Stimulated activated naive B cell treated with anti-CD40 and anti-IgM and Interleukin-4, amounts not matched to agents 10 μg/mL and 1 μg/mL and 100 μg/mL, for 72 hours (primary cell): ENCODE results near the gene OR14I1.

ENCODE experiments used
- ATAC-seq, 2 donors: fragments of 150-1000 bp; cut with Tn5 transposase; replicated peaks; 2 replicates each; pipeline ENCODE4 v1.10.0; 2021; ENCODE audit warnings: moderate library complexity in 1 of 2
- DNase-seq: peaks from one replicate; pipeline ENCODE4 v3.0.0; 2021
- H3K27ac Mint-ChIP-seq: one replicate; pipeline ENCODE4 v1.8.0; 2022; ENCODE audit warnings: mild to moderate bottlenecking, mixed read lengths
- H3K27me3 Mint-ChIP-seq, 2 donors: one replicate each; pipeline ENCODE4 v1.8.0; 2022; ENCODE audit warnings: mixed read lengths in 2 of 2
- H3K36me3 Mint-ChIP-seq, 2 donors: one replicate each; pipeline ENCODE4 v1.8.0; 2022; ENCODE audit warnings: mixed read lengths in 2 of 2, mild to moderate bottlenecking in 1 of 2
- H3K4me1 Mint-ChIP-seq, 2 donors: one replicate each; pipeline ENCODE4 v1.8.0; 2022; ENCODE audit warnings: mixed read lengths in 2 of 2, mild to moderate bottlenecking in 1 of 2
- H3K4me3 Mint-ChIP-seq, 2 donors: one replicate each; pipeline ENCODE4 v1.8.0; 2022; ENCODE audit warnings: mild to moderate bottlenecking in 2 of 2, mixed read lengths in 2 of 2, moderate library complexity in 1 of 2
- H3K9me3 Mint-ChIP-seq, 2 donors: one replicate each; pipeline ENCODE4 v1.8.0; 2022; ENCODE audit warnings: mixed read lengths in 2 of 2, mild to moderate bottlenecking in 1 of 2

OR14I1 gene

DNA sequence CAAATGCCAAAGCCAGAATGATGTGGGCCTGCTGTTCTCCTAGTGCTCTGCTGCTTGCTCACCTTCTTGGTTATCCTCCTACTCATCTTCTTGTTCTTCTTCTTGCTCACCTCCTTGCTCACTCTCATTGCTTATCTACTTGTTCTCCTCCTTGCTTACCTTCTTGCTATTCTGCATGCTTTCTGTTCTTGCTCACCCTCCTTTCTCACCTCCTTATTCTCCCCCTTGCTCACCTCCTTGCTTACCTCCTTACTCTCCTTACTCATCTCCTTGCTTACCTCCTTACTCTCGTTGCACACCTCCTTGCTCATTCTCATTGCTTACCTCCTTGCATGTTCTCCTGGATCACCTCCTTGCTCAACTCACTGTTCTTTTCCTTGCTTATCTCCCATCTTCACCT lies at the start of gene OR14I1:
OR14I1 (minus strand) TSS at position 53 of the 400 bp plus-strand sequence.
- Mint-ChIP-seq H3K9me3 (no peaks in the 10 kb centered on the region), H3K36me3 (no peaks in the 10 kb centered on the region), H3K27ac (no peak within 1 kb of the TSS), H3K4me3 (no peak within 1 kb of the TSS), H3K27me3 (no peaks in the 10 kb centered on the region), H3K4me1 (no peaks in the 10 kb centered on the region)
- no peak for DNase-seq
- ATAC-seq, result no peak

DNA sequence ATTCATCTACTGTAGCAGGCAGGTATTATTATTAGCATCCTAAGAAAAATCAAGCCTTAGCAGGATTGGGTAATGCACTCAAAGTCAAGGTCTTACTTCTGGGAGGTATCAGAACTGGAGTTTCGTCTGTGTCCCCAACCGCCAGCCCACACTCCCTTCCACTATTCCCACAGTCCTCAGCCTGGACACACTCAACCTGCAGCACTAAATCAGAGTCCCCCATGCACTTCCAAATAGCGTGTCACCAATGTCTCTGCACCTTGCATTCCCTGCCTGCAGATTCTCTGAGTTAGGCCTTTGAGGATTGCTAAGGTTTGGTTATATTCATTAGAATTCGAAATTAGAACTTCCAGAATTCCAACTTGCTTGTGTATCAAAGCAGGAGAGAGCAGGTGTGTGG lies 49.1 kb upstream of the OR14I1 start:
- Mint-ChIP-seq H3K4me1 (peaks cover 8 to 10% of the 10 kb centered on the region in 2 donors), H3K36me3 (no peaks in the 10 kb centered on the region), H3K4me3 (no peak overlapping the region), H3K27ac (no peak overlapping the region), H3K27me3 (no peaks in the 10 kb centered on the region), H3K9me3 (no peaks in the 10 kb centered on the region)
- DNase-seq (no peak), ATAC-seq (peak; percentile 21 to 23)

DNA sequence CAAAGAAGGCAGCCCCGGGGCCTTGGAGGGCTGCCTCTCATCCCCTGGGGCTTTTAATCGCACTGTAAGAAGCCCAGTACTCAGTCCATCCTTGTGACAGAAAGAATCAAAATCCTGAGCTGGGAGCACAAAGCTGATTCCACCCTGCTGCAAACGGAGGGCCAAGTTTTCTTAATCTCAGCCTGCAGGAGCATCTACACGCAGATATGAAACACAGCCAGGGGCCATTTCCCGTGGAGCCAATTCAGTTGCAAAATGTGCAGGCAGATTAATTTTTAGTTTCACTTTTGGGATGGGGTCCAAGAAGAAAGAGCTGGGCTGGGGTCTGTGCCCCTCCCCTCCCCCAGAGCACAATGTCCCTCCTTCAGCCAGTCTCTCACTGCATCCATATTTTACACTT lies 48.6 kb upstream of the OR14I1 start:
- Mint-ChIP-seq H3K36me3 (no peaks in the 10 kb centered on the region), H3K27ac (no peak overlapping the region), H3K4me1 (peaks cover 8 to 10% of the 10 kb centered on the region in 2 donors), H3K9me3 (no peaks in the 10 kb centered on the region), H3K27me3 (no peaks in the 10 kb centered on the region), H3K4me3 (no peak overlapping the region)
- ATAC-seq (peak in 1 of 2 donors; percentile 23), DNase-seq (no peak)

DNA sequence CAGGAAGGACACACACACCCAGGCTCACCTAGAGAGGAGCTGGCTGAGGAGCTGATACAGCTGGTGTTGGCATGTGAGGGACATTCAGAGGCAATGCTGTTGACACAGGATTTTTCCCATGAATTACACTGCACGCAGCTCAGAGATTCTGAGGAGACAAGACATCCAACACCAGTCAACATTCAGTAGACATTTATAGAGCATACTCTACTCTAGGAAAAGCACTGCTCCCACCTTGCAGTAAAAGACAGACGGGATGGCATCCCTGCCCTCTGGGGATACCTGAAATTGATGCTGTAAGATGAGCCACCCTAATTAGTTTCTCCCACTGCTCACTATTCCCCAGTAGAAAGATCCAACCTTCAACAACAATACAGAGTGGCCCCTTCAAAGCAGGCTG lies 47.9 kb upstream of the OR14I1 start:
- H3K4me1 Mint-ChIP-seq, result peaks cover 8 to 10% of the 10 kb centered on the region in 2 donors
- DNase-seq (no peak), ATAC-seq (no peak)
- H3K4me3 Mint-ChIP-seq, result no peak overlapping the region
- no peaks in the 10 kb centered on the region for H3K36me3 Mint-ChIP-seq
- H3K27me3 Mint-ChIP-seq, result no peaks in the 10 kb centered on the region
- no peak overlapping the region for H3K27ac Mint-ChIP-seq
- no peaks in the 10 kb centered on the region for H3K9me3 Mint-ChIP-seq

DNA sequence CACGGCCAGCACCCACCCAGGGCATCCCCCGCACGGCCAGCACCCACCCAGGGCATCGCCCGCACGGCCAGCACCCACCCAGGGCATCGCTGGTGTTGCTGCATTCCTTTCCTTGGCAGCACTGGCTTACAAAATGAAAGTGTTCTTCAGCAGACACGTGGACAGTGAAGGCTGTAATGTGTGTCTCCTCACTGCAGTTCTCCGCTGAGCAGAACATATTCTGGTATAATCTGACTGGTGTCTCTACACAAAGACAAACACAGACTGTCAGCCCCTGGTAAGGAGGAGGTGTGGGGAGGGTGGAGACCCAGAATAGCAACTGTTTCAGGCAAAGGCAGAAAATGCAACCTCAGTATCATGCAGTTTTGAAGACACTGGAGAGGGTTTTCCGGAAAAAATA lies 45.6 kb upstream of the OR14I1 start:
- no peak for DNase-seq
- H3K27me3 Mint-ChIP-seq, result peaks cover 0 to 4% of the 10 kb centered on the region in 2 donors
- H3K36me3 Mint-ChIP-seq, result no peaks in the 10 kb centered on the region
- H3K9me3 Mint-ChIP-seq, result no peaks in the 10 kb centered on the region
- H3K4me3 Mint-ChIP-seq, result no peak overlapping the region
- peaks cover 8 to 14% of the 10 kb centered on the region in 2 donors for H3K4me1 Mint-ChIP-seq
- no peak for ATAC-seq
- H3K27ac Mint-ChIP-seq, result no peak overlapping the region

DNA sequence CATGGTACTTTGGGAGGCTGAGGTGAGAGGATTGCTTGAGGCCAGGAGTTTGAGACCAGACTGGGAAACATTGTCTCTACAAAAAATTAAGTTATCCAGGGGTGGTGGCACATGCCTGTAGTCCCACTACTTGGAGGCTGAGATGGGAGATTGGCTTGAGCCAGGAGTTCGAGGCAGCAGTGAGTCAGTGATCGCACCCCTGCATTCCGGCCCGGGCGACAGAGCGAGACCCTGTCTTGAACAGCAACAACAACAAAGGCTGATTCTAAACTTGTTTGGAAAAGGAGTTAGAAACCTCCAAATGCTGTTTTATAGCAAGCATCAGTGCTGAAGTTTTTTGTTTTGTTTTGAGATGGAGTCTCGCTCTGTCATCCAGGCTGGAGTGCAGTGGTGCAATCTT lies 38.3 kb upstream of the OR14I1 start:
- DNase-seq (no peak), ATAC-seq (no peak)
- peak overlapping the region; percentile 22 for H3K27ac Mint-ChIP-seq
- peaks cover 7 to 9% of the 10 kb centered on the region in 2 donors for H3K4me1 Mint-ChIP-seq
- peaks cover 0 to 4% of the 10 kb centered on the region in 2 donors for H3K27me3 Mint-ChIP-seq
- H3K36me3 Mint-ChIP-seq, result peaks cover 0 to 3% of the 10 kb centered on the region in 2 donors
- H3K4me3 Mint-ChIP-seq, result no peak overlapping the region
- peaks cover 2 to 4% of the 10 kb centered on the region in 2 donors for H3K9me3 Mint-ChIP-seq

DNA sequence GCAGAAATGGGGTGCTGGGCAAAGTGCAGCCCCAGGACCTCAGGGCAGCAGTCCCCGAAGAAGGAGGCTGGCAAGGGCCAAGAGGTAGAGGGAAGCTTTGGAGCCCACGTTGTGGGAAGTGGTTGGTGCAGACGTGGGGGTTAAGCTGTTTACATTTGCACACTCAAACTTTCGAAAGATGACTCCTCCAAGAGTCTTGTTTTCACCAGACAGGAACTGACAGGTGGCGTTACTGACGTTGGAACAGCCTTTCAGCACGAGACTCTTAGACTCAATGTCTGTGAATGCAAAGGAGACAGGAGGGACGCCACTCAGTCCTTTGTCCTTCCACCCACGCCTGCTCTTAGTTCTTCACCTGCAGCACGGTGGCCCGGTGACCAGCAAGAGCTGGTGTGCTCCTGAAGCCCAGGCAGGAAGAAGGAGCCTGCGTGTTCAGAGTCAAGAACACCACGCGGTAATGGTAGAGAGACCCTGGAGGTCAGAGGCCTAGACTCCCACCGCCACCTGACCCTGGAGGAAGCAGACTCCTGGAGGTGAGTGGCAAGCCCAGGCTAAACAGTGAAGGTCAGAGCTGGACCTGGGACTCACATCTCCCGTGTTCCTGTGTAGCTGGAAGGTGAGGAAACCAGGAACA lies 37.1 kb upstream of the OR14I1 start:
- no peak overlapping the region for H3K4me3 Mint-ChIP-seq
- ATAC-seq, result no peak
- H3K9me3 Mint-ChIP-seq, result peaks cover 6 to 8% of the 10 kb centered on the region in 2 donors
- H3K36me3 Mint-ChIP-seq, result peaks cover 3 to 4% of the 10 kb centered on the region in 2 donors
- no peaks in the 10 kb centered on the region for H3K27me3 Mint-ChIP-seq
- DNase-seq, result no peak
- peaks cover 7 to 9% of the 10 kb centered on the region in 2 donors for H3K4me1 Mint-ChIP-seq
- H3K27ac Mint-ChIP-seq, result no peak overlapping the region

DNA sequence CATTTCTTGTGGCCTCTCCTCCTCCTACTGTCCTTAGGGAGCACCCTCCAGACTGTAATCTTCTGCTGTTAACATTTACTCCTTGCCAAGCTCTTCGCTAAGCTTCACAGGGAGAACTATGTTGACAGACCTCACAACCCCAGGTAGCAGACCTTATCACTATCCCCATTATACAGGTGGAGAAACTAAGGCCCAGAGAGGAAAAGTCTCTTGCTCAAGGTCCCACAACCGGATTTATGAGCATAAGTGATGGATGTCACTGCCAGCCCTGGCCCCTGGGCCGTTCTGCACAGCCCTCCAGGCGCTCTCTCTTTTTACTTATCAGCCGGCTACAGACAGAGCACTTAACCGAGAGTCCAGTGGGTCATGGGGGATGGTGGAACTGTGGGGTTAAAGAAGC lies 34.9 kb upstream of the OR14I1 start:
- peaks cover 6 to 14% of the 10 kb centered on the region in 2 donors for H3K9me3 Mint-ChIP-seq
- peaks cover 3 to 4% of the 10 kb centered on the region in 2 donors for H3K36me3 Mint-ChIP-seq
- peaks cover 4 to 7% of the 10 kb centered on the region in 2 donors for H3K4me1 Mint-ChIP-seq
- no peaks in the 10 kb centered on the region for H3K27me3 Mint-ChIP-seq
- DNase-seq, result no peak
- H3K4me3 Mint-ChIP-seq, result no peak overlapping the region
- no peak overlapping the region for H3K27ac Mint-ChIP-seq
- ATAC-seq, result no peak

DNA sequence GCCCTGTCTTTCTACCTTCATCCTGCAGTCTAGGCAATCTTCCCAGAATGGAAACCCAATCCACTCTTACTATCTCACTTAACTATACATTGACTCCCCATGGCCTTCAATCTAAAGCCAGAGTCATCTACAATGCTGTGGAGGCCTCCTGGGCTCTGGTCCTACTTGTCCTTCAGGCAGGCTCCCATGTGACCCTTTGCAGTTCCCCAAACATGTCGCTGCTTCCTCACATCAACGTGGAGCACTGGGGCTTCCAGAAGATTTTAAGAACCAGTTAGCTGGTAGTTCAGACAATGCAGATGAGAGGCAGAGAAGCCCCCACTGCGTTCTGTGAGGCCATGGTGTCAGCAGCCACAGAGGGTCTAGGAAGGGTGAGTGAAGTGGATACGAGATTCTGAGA lies 34.4 kb upstream of the OR14I1 start:
- no peak for ATAC-seq
- H3K4me3 Mint-ChIP-seq, result no peak overlapping the region
- H3K9me3 Mint-ChIP-seq, result peaks cover 6 to 12% of the 10 kb centered on the region in 2 donors
- peaks cover 2 to 4% of the 10 kb centered on the region in 2 donors for H3K36me3 Mint-ChIP-seq
- no peak overlapping the region for H3K27ac Mint-ChIP-seq
- H3K27me3 Mint-ChIP-seq, result no peaks in the 10 kb centered on the region
- DNase-seq, result no peak
- peaks cover 4 to 6% of the 10 kb centered on the region in 2 donors for H3K4me1 Mint-ChIP-seq

DNA sequence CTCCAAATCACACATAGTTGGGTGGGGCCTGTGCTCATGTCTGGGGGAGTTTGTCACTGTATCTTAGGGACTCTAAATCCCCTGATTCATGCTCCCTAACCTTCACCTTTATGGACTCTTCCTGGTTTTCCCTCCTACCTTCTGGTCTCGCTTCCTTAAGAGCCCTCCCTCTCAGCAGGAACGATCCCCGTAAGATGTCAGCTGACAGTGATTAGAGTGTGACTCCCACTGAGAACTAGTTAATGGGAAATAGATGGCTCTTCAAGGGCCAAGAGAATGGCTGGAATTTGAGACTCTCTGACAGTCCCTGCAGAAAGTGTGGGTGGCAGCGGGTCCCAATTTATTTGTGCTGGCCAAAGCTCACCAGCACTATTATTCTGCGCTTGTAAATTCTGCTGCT lies 31.0 kb upstream of the OR14I1 start:
- Mint-ChIP-seq H3K27me3 (no peaks in the 10 kb centered on the region), H3K4me3 (no peak overlapping the region), H3K27ac (no peak overlapping the region), H3K36me3 (peaks cover 0 to 4% of the 10 kb centered on the region in 2 donors), H3K4me1 (no peaks in the 10 kb centered on the region), H3K9me3 (peaks cover 5 to 10% of the 10 kb centered on the region in 2 donors)
- DNase-seq (no peak), ATAC-seq (no peak)

DNA sequence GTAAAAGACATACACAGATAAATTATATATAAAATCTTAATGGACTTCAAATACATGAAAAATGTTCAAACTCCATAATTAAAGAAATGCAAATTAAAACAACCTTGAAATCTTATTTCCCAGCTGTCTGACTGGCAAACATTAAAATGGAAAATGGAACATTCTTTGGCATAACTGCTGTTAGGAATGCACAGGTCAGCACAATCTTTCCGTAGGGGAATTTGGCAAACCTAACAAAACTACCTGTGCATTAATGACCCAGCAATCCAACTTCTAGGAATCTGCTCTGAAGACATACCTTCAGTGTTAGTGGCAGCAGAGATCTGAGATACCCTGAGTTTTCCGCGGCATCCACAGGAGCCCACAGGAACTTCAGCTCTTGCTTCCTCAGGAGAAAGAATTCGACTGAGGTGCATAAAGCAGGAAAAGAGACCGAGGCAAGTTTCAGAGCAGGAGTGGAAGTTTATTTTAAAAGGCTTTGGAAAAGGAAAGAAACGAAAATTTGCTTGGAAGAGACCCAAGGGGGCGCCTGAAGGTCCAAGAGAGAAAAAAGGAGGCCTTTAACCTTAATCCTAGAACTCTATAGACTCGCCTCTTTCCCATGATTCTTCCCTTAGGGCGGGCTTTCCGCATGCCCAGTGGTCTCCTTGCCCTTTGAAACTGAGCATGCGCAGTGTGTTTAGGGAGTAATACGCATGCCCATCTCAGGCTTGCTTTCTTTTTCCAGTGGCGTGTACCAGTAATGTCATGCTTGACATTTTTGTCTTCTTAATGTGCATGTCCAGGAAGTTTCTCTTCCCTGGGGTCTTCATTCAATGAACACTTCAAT lies 28.2 kb upstream of the OR14I1 start:
- Mint-ChIP-seq H3K27ac (peak overlapping the region; percentile 14), H3K4me1 (no peaks in the 10 kb centered on the region)
- no peak for ATAC-seq

DNA sequence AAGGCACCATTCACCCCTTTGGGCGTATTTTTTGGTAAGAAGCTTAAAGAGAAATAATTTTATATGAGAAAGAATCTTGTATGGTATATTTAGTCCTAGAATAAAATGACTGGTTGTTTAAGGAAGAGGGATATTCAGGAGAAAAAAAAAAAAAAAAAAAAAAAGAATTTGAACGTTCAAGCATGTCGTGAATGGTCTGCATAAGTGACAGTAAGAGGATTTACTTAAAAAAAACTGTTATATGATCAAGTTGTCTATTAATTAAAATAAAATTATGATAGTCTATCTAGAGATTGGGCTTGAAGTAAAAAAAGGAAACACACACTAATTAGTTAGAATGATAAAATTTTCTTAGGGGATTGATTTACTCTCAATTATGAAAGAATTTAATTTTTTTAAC lies 11.7 kb upstream of the OR14I1 start:
- DNase-seq, result no peak

More for the DNA sequence above, 28.2 kb upstream of the OR14I1 start:
- H3K9me3 Mint-ChIP-seq, result peaks cover 5 to 10% of the 10 kb centered on the region in 2 donors
- peaks cover 0 to 4% of the 10 kb centered on the region in 2 donors for H3K36me3 Mint-ChIP-seq
- H3K4me3 Mint-ChIP-seq, result no peak overlapping the region
- no peak for DNase-seq
- no peaks in the 10 kb centered on the region for H3K27me3 Mint-ChIP-seq

DNA sequence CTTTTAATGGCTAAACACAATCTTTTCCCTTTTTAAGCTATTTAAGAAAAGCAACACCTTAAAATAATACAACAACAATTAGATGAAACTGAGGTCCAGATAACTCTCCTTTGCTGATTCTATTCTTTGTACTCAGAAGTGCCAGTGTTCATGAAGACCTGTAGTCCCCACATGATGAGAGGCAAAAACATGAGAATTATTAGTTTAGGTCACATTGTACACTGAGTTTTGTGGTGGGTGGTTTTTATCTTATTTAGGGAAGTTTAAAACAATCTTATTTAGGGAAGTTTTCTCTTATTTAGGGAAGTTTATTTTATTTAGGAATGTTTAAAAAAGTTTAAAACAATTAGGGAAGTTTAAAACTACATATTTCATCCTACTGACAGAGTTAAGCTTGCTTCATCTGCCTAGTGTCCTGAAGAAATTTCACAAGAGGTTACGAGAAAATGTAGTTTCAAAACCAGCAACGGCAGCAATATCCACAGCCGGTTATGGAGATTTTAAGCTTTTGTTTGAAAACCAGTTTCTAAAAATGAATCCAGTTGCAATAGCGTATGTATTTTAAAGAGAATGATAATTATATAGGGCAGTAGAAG lies 7.8 kb upstream of the OR14I1 start:
- peaks cover 6 to 18% of the 10 kb centered on the region in 2 donors for H3K27me3 Mint-ChIP-seq
- H3K4me3 Mint-ChIP-seq, result no peak overlapping the region
- H3K27ac Mint-ChIP-seq, result no peak overlapping the region
- no peaks in the 10 kb centered on the region for H3K4me1 Mint-ChIP-seq
- ATAC-seq (no peak), DNase-seq (no peak)
- peaks cover 4 to 5% of the 10 kb centered on the region in 2 donors for H3K9me3 Mint-ChIP-seq
- H3K36me3 Mint-ChIP-seq, result peaks cover 0 to 4% of the 10 kb centered on the region in 2 donors

More for the DNA sequence above, 11.7 kb upstream of the OR14I1 start:
- Mint-ChIP-seq H3K27ac (no peak overlapping the region), H3K27me3 (peaks cover 6 to 13% of the 10 kb centered on the region in 2 donors), H3K4me3 (no peak overlapping the region), H3K4me1 (no peaks in the 10 kb centered on the region), H3K36me3 (peaks cover 0 to 4% of the 10 kb centered on the region in 2 donors), H3K9me3 (peaks cover 4 to 14% of the 10 kb centered on the region in 2 donors)
- ATAC-seq, result no peak

DNA sequence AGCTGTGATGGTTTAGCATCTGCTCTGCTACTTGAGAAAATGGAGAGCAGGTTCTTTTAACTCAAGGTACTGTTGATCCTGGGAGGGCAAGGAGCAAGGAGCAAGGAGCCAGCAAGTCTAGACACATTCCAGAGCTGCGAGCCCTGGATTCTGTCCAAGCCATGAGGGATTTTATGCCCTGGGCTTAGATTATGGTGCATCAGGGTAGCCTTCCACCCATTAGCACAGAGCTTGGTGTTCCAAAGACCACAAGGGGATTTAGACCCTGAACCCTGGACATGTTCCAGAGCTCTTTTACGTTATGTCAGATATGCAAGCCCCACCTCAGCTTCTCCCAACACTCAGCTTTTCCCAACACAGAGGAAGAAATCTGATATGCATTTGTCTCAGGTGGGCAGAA lies 2.0 kb upstream of the OR14I1 start:
- Mint-ChIP-seq H3K27ac (no peak overlapping the region), H3K4me3 (no peak overlapping the region), H3K9me3 (no peaks in the 10 kb centered on the region), H3K36me3 (no peaks in the 10 kb centered on the region), H3K27me3 (peaks cover 0 to 5% of the 10 kb centered on the region in 2 donors), H3K4me1 (no peaks in the 10 kb centered on the region)
- DNase-seq (no peak), ATAC-seq (no peak)
